ENCODE results near the gene CYP20A1.
"Not testable (repeated sequence)": the region's sequence is repeated elsewhere in the genome, so short reads cannot be mapped to it uniquely, and the experiment has no call there.

Gene CYP20A1

GRCh38 chr2:203286532-203286931 lies 47.7 kb downstream of the CYP20A1 start:
- TF ChIP-seq CTCF (IDR thresholded peaks at IDR 0.05): no peak
- no peak overlapping the region for H3K4me3 ChIP-seq
- DNase-seq (ENCODE audit: low spot score): no peak
- no peak overlapping the region for H3K27ac ChIP-seq

GRCh38 chr2:203301667-203302066 lies 62.8 kb downstream of the CYP20A1 start:
- no peak for DNase-seq (ENCODE audit: low spot score)
- Histone ChIP-seq H3K27ac (no peak overlapping the region), H3K4me3 (no peak overlapping the region)
- TF ChIP-seq CTCF (IDR thresholded peaks at IDR 0.05): no peak

- H3K4me3 ChIP-seq; DNase-seq (ENCODE audit: low spot score); H3K27ac ChIP-seq: not testable (repeated sequence)
Measured at GRCh38 chr2:203302586-203302985, 63.8 kb downstream of the CYP20A1 start.

- Histone ChIP-seq H3K27ac (no peak overlapping the region), H3K4me3 (no peak overlapping the region)
- no peak for DNase-seq (ENCODE audit: low spot score)
- no peak for TF ChIP-seq CTCF (IDR thresholded peaks at IDR 0.05)
Measured at GRCh38 chr2:203310688-203311436, 72.0 kb downstream of the CYP20A1 start.

GRCh38 chr2:203326356-203326755 lies 87.5 kb downstream of the CYP20A1 start:
- no peak overlapping the region for H3K4me3 ChIP-seq
- no peak for DNase-seq (ENCODE audit: low spot score)
- H3K27ac ChIP-seq: no peak overlapping the region
- no peak for TF ChIP-seq CTCF (IDR thresholded peaks at IDR 0.05)

- Histone ChIP-seq H3K4me3 (peak overlapping the region; percentile 96), H3K27ac (peak overlapping the region; percentile 76 to 88)
- TF ChIP-seq CTCF (IDR thresholded peaks at IDR 0.05): no peak
- no peak for DNase-seq (ENCODE audit: low spot score)
Measured at GRCh38 chr2:203327582-203327900, 88.7 kb downstream of the CYP20A1 start.

GRCh38 chr2:203327901-203328759 lies 89.3 kb downstream of the CYP20A1 start, which contains the start of gene ABI2:
Gene ABI2 (plus strand): TSS chr2:203328394. CDS start chr2:203328515, 121 bp downstream.
- peak; percentile 84 for DNase-seq (ENCODE audit: low spot score)
- TF ChIP-seq CTCF (IDR thresholded peaks at IDR 0.05): no peak
- peak within 1 kb of the TSS; percentile 96 for H3K4me3 ChIP-seq
- H3K27ac ChIP-seq: peak within 1 kb of the TSS; percentile 76 to 88
